ENCODE results near the gene IL34.

Gene IL34

GRCh38 chr16:70709942-70710341 is 63.6 kb downstream of the IL34 start:
- TF ChIP-seq EZH2 (optimal IDR thresholded peaks at IDR 0.05; ENCODE audit: low read depth, low read length) (no peak), CTCF (IDR thresholded peaks at IDR 0.05; ENCODE audit: low read length) (no peak), EZH2phosphoT487 (IDR thresholded peaks at IDR 0.05; ENCODE audit: low read length) (no peak)
- Histone ChIP-seq H3K36me3 (replicated peaks; ENCODE audit: insufficient read depth, low read length) (no peaks in the 10 kb centered on the region), H3F3A (ENCODE audit: insufficient read depth, low read length) (no peaks in the 10 kb centered on the region), H2AFZ (ENCODE audit: low read length) (no peak overlapping the region), H3K27ac (ENCODE audit: low read length) (no peak overlapping the region), H3K4me1 (ENCODE audit: low read length) (no peaks in the 10 kb centered on the region), H3K9ac (ENCODE audit: low read length) (no peak overlapping the region), H3K27me3 (replicated peaks; ENCODE audit: insufficient read depth, low read length) (no peaks in the 10 kb centered on the region), H3K4me3 (ENCODE audit: low read length) (no peak overlapping the region), H3K9me2 (replicated peaks; ENCODE audit: insufficient read depth, low read length) (no peaks in the 10 kb centered on the region), H3K79me2 (ENCODE audit: low read length) (no peaks in the 10 kb centered on the region), H4K20me1 (ENCODE audit: insufficient read depth, low read length) (no peaks in the 10 kb centered on the region), H3K4me2 (ENCODE audit: low read depth, low read length) (no peak overlapping the region), H3K9me3 (replicated peaks; ENCODE audit: insufficient read depth, low read length) (no peaks in the 10 kb centered on the region)
- DNase-seq: no peak
